Ureter (tissue), 1 donor: ENCODE measurements around the gene LELP1. TPM values are rescaled to one million over a fixed set of nuclear protein-coding genes. Genes with fewer than 3 reads are reported as not detected.
"Not testable (repeated sequence)": the region's sequence is repeated elsewhere in the genome, so short reads cannot be mapped to it uniquely, and the experiment has no call there.

ENCODE experiments used
- DNase-seq: peaks from one replicate; pipeline ENCODE4 v3.0.0-alpha.2; 2020; ENCODE audit warnings: low spot score
- total RNA-seq: library from RNA; stranded (reverse); gene quantifications from one replicate; pipeline ENCODE4 v1.2.4, GENCODE V29; 2023
- donor health status: DM: yes; HTN: yes; CAD: no.

LELP1 gene
- total RNA-seq, 1 donor from 2014 or later: not detected

DNA sequence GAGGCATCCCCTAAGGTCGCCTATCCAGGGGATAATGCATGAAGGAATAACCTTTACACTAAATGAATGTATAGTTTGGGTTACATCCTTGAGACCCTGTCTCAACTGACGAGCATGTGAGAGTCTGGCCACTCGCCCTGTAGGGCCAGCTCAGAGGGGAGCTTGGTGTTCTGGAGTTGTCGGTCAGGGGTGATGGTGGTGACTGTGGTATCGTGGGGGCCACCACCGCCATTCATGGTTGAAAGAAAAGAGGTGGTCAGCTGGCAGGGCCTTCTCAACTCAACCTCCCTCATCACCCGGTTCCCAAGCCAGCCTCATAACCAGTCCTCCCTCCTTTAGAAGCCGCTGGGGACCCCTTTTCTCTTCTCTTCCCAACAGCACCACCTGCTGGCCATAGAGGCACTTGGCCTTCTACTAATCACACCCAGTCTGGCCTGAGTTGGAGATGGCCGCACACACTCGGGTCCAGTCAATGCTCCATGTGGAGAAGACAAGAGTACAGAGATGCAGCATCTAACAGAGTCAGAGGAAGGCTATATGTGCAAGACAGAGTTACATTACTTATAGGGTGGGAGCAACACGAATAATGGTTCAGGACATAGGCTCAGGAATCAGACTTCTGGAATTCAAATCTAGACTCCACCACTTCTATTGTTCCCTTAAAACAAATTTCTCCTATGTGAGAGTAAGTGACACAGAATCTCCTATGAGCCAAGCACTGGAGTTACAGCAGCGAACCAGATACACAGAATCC lies 26.0 kb downstream of the LELP1 start:
- not testable (repeated sequence) for DNase-seq

DNA sequence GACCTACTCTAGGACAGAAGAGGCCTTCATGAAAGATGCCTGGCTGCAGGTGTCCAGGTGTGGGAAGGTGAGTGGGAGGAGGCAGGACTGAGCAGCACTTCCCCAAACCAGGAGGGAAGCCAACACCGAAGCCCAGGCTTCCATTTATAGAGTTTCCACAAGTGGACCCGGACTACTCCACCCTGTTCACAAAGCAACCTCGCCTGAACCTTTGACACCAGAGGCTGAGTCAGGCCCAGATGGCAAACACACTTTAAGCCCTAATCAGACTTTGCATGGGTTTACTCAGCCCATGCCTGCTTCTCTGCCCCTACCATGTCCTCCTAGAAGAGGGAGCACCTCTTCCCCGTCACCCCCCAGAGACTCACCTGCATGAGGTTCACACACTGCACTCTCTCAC lies 28.1 kb downstream of the LELP1 start:
- DNase-seq: no peak

DNA sequence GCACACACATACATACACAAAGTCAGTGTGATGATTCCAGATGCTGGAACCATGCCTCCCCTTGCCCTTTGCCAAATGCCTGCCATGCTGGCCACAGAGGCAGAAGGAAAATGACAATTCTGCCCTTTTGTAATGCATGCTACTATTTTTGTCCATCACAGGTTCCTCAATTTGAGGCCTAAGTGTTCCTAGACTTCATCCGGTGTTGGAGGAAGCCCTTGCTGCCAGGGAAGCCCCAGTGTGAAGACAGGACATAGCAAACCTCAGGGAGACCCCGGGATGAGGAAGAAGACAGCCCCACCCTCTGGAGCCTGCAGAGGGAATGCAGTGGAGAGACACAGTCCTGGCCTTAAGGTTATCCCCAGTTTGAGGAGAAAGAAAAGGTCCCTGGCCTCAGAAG lies 28.6 kb downstream of the LELP1 start:
- DNase-seq: no peak

GRCh38 chr1:153232553-153232952 lies 29.3 kb downstream of the LELP1 start:
- DNase-seq: no peak

GRCh38 chr1:153233448-153233847 lies 30.2 kb downstream of the LELP1 start:
- no peak for DNase-seq

DNA sequence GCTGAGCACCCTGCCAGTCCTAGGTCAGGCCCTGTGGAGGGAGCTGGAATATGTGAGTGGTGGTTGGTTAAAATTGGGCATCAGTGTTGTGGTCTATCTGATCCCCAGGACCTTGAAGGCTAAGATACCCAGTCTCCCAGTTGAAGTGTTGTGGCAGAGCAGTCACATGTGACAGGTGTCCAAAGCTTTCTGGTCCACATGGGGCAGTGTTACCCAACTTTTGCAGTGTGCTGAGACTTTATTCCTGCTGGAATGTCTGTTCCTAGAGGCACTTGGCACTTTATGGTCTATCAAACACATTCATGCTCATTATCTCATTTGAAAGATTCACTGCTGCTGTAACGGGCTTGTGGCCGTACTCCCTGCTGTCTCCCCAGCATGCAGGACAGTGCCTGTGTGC lies 35.3 kb downstream of the LELP1 start:
- DNase-seq: no peak

GRCh38 chr1:153242160-153242559 lies 38.9 kb downstream of the LELP1 start:
- DNase-seq: no peak

GRCh38 chr1:153245466-153245865 lies 42.2 kb downstream of the LELP1 start:
- DNase-seq: no peak

GRCh38 chr1:153246018-153246417 lies 42.8 kb downstream of the LELP1 start:
- DNase-seq: no peak

DNA sequence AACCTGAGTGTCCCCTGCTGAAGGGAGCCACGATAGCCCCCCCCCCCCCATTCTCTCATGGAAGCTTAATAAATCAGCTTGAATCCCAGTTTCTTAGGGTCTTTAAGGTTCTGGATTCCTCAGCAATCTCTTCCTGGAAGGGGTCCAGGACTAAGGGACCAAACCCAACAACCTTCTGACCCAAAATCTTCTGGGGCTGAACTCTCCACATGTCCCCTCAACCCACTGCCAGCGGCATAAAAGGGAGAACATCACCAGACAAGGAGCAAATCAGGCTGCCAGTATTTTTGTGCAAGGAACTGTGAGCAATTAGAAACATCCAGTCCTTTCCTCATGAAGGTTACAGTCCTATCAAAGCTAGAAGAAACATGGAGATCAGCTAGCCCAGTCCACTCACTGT lies 43.6 kb downstream of the LELP1 start:
- no peak for DNase-seq

DNA sequence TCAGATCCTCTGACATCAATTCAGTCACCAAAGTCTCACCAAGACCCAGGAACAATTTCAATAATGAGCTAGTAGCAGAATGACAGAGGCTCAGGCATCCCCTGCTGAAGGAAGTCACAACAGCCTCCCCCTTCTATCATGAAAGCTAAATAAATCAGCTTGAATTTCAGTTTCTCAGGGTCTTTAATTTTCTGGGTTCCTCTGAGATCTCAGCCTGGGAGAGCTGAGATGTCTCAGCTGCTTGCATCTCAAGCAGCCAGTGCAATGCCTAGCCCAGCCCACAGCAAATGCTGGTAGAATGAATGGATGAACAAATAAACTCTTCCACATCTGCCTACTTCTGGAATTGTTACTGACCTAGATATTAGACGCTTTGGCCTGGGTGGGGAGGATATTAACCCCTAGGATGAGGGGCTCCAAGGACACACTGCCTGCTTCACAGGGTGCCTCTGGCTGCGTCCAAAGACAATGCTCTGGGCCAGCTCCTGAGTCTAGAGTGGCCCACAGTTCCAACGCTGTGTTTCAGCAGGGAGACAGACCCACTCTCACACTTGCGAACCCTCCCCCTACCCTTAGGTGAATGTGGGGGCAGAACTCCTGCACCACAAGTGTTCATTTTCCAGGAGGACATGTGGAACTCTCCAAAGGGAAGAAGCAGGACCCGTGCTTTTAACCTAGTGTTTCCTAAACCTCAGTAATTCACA lies 45.1 kb downstream of the LELP1 start:
- DNase-seq: no peak

DNA sequence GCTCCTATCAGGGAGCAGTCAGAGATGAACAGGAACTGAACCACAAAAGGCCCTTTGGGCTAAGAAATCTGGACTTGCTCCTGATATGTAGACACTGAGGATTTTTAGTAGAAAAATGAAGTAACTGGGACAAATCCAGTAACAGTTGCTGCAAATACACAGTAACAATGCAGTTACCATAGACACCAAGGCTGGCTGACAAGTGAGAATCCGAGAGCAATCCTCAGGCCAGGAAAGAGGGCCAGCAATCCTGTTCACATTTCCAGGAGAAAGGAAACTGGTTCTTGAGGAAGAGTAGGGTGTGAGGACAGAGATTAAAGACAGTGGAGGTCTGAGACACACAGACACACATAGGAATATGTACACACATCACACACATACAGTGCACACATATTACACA lies 46.9 kb downstream of the LELP1 start:
- DNase-seq: no peak

GRCh38 chr1:153251087-153251486 lies 47.9 kb downstream of the LELP1 start:
- no peak for DNase-seq

DNA sequence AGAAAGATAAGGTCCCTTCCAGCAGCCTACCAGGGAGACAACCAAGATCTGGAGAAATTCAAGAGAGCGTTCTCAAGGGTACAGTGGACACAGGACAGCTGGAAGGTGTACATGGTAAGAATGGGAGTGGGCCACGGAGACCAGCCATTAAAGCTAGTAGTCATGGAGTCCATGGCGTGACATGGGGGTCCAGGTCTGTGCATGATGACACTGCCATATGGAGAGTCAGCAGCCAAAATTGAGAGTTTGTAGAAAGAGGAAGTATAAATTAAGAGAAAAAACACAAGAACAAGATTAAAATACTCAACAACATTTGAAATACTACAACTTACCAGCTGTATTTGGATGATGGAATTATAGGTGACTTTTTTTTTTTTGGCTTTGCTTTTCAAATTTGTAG lies 48.3 kb downstream of the LELP1 start:
- no peak for DNase-seq

GRCh38 chr1:153251988-153252387 lies 48.8 kb downstream of the LELP1 start:
- no peak for DNase-seq

- no peak for DNase-seq
Observed at GRCh38 chr1:153253076-153253475, 49.8 kb downstream of the LELP1 start.

- no peak for DNase-seq
Observed at GRCh38 chr1:153253693-153254092, 50.5 kb downstream of the LELP1 start.

Other genes starting within 250 kb of the LELP1 start
- not detected for gene SPRR4, start 232.8 kb upstream of the LELP1 start, total RNA-seq
- 13.8 TPM for gene SPRR1A, start 219.3 kb upstream of the LELP1 start, total RNA-seq
- gene SPRR3, start 201.7 kb upstream of the LELP1 start, total RNA-seq: 79.0 TPM
- 0.91 TPM for gene SPRR1B, start 172.2 kb upstream of the LELP1 start, total RNA-seq
- not detected for gene SPRR2D, start 162.3 kb upstream of the LELP1 start, total RNA-seq
- gene SPRR2A, start 145.9 kb upstream of the LELP1 start, total RNA-seq: 0.96 TPM
- gene SPRR2B, start 131.8 kb upstream of the LELP1 start, total RNA-seq: not detected
- not detected for gene SPRR2E, start 108.9 kb upstream of the LELP1 start, total RNA-seq
- not detected for gene SPRR2F, start 89.9 kb upstream of the LELP1 start, total RNA-seq
- not detected for gene SPRR2G, start 52.5 kb upstream of the LELP1 start, total RNA-seq
- gene PRR9, start 14.2 kb downstream of the LELP1 start, total RNA-seq: not detected
- not detected for gene LORICRIN, start 56.3 kb downstream of the LELP1 start, total RNA-seq
- not detected for gene PGLYRP3, start 109.5 kb downstream of the LELP1 start, total RNA-seq
- 0.60 TPM for gene PGLYRP4, start 145.4 kb downstream of the LELP1 start, total RNA-seq
- 151 TPM for gene S100A9, start 154.4 kb downstream of the LELP1 start, total RNA-seq
- not detected for gene S100A12, start 172.2 kb downstream of the LELP1 start, total RNA-seq
- gene S100A8, start 187.6 kb downstream of the LELP1 start, total RNA-seq: 31.6 TPM
- not detected for gene S100A7A, start 213.1 kb downstream of the LELP1 start, total RNA-seq